ENCODE data around the gene CACNA2D2. TPM values are rescaled to one million over a fixed set of nuclear protein-coding genes. Genes with fewer than 3 reads are reported as not detected.

CACNA2D2 gene
- total and polyA plus RNA-seq, 2 of the 13 experiments (the other 11 are each of a cell fraction or from before 2014, with no cell fraction given): not detected

GRCh38 chr3:50322115-50322385 lies 181.4 kb downstream of the CACNA2D2 start (continued):
- 0 out of 2 replicates have a peak, but pooled peaks have one; percentile 3 for TF ChIP-seq KMT2A (CRISPR knock-in tag; IDR thresholded peaks at IDR 0.05)
- no peak for TF ChIP-seq GLMP (CRISPR knock-in tag; IDR thresholded peaks at IDR 0.05; ENCODE audit: borderline replicate concordance)
- no peak for TF ChIP-seq NR2F6 (IDR thresholded peaks at IDR 0.05)
- no peak for TF ChIP-seq NR2F6 (CRISPR knock-in tag; IDR thresholded peaks at IDR 0.05)
- 0 out of 2 replicates have a peak, but pooled peaks have one; percentile 52 for TF ChIP-seq ZNF235 (CRISPR knock-in tag; IDR thresholded peaks at IDR 0.05; ENCODE audit: borderline replicate concordance)
- no peak for TF ChIP-seq ZNF558 (CRISPR knock-in tag; IDR thresholded peaks at IDR 0.05; ENCODE audit: borderline replicate concordance)
- TF ChIP-seq RBM22 (optimal IDR thresholded peaks at IDR 0.05; ENCODE audit: low read length): no peak
- no peak for TF ChIP-seq ZNF777 (CRISPR knock-in tag; IDR thresholded peaks at IDR 0.05)
- TF ChIP-seq ETV6 (CRISPR knock-in tag; conservative IDR thresholded peaks at IDR 0.05): no peak
- no peak; the same call in 1 of the 2 replicates for TF ChIP-seq RAD21 (CRISPR knock-in tag; IDR thresholded peaks at IDR 0.05)
- TF ChIP-seq ZNF607 (CRISPR knock-in tag; IDR thresholded peaks at IDR 0.05; ENCODE audit: borderline replicate concordance): no peak
- no peak for TF ChIP-seq ZNF136 (CRISPR knock-in tag; IDR thresholded peaks at IDR 0.05; ENCODE audit: low read depth)
- TF ChIP-seq, protein P1, sequence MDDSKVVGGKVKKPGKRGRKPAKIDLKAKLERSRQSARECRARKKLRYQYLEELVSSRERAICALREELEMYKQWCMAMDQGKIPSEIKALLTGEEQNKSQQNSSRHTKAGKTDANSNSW (CRISPR knock-in tag; IDR thresholded peaks at IDR 0.05; ENCODE audit: borderline replicate concordance): no peak
- TF ChIP-seq, protein P2, sequence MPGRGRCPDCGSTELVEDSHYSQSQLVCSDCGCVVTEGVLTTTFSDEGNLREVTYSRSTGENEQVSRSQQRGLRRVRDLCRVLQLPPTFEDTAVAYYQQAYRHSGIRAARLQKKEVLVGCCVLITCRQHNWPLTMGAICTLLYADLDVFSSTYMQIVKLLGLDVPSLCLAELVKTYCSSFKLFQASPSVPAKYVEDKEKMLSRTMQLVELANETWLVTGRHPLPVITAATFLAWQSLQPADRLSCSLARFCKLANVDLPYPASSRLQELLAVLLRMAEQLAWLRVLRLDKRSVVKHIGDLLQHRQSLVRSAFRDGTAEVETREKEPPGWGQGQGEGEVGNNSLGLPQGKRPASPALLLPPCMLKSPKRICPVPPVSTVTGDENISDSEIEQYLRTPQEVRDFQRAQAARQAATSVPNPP (CRISPR knock-in tag; IDR thresholded peaks at IDR 0.05): no peak
- TF ChIP-seq ATF7-NPFF (CRISPR knock-in tag; IDR thresholded peaks at IDR 0.05; ENCODE audit: low read depth): no peak; the same call in 1 of the 2 replicates
- no peak for TF ChIP-seq SETDB1 (CRISPR knock-in tag; IDR thresholded peaks at IDR 0.05; ENCODE audit: borderline replicate concordance)
- TF ChIP-seq RARA (CRISPR knock-in tag; IDR thresholded peaks at IDR 0.05): no peak; the same call in 1 of the 2 replicates
- TF ChIP-seq CREB3 (CRISPR knock-in tag; IDR thresholded peaks at IDR 0.05): no peak
- TF ChIP-seq, protein P3, sequence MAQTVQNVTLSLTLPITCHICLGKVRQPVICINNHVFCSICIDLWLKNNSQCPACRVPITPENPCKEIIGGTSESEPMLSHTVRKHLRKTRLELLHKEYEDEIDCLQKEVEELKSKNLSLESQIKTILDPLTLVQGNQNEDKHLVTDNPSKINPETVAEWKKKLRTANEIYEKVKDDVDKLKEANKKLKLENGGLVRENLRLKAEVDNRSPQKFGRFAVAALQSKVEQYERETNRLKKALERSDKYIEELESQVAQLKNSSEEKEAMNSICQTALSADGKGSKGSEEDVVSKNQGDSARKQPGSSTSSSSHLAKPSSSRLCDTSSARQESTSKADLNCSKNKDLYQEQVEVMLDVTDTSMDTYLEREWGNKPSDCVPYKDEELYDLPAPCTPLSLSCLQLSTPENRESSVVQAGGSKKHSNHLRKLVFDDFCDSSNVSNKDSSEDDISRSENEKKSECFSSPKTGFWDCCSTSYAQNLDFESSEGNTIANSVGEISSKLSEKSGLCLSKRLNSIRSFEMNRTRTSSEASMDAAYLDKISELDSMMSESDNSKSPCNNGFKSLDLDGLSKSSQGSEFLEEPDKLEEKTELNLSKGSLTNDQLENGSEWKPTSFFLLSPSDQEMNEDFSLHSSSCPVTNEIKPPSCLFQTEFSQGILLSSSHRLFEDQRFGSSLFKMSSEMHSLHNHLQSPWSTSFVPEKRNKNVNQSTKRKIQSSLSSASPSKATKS (CRISPR knock-in tag; IDR thresholded peaks at IDR 0.05): no peak; the same call in 1 of the 2 replicates
- no peak for TF ChIP-seq HNF4G (IDR thresholded peaks at IDR 0.05; ENCODE audit: borderline replicate concordance, low read depth, low read length)
- TF ChIP-seq HNF4G (CRISPR knock-in tag; IDR thresholded peaks at IDR 0.05; ENCODE audit: borderline replicate concordance, low read depth): no peak
- TF ChIP-seq ZSCAN29 (CRISPR knock-in tag; conservative IDR thresholded peaks at IDR 0.05): no peak
- TF ChIP-seq NFYB (CRISPR knock-in tag; IDR thresholded peaks at IDR 0.05): no peak
- TF ChIP-seq ZNF430 (CRISPR knock-in tag; IDR thresholded peaks at IDR 0.05): no peak
- TF ChIP-seq, protein P4, sequence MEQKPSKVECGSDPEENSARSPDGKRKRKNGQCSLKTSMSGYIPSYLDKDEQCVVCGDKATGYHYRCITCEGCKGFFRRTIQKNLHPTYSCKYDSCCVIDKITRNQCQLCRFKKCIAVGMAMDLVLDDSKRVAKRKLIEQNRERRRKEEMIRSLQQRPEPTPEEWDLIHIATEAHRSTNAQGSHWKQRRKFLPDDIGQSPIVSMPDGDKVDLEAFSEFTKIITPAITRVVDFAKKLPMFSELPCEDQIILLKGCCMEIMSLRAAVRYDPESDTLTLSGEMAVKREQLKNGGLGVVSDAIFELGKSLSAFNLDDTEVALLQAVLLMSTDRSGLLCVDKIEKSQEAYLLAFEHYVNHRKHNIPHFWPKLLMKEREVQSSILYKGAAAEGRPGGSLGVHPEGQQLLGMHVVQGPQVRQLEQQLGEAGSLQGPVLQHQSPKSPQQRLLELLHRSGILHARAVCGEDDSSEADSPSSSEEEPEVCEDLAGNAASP (CRISPR knock-in tag; IDR thresholded peaks at IDR 0.05; ENCODE audit: borderline replicate concordance): no peak
- TF ChIP-seq HMGA1 (CRISPR knock-in tag; conservative IDR thresholded peaks at IDR 0.05): no peak

All from HepG2 (cell line).